ENCODE data around the gene SLC10A2.
"Not testable (repeated sequence)": the region's sequence is repeated elsewhere in the genome, so short reads cannot be mapped to it uniquely, and the experiment has no call there.

Gene SLC10A2, protein sequence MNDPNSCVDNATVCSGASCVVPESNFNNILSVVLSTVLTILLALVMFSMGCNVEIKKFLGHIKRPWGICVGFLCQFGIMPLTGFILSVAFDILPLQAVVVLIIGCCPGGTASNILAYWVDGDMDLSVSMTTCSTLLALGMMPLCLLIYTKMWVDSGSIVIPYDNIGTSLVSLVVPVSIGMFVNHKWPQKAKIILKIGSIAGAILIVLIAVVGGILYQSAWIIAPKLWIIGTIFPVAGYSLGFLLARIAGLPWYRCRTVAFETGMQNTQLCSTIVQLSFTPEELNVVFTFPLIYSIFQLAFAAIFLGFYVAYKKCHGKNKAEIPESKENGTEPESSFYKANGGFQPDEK

DNA sequence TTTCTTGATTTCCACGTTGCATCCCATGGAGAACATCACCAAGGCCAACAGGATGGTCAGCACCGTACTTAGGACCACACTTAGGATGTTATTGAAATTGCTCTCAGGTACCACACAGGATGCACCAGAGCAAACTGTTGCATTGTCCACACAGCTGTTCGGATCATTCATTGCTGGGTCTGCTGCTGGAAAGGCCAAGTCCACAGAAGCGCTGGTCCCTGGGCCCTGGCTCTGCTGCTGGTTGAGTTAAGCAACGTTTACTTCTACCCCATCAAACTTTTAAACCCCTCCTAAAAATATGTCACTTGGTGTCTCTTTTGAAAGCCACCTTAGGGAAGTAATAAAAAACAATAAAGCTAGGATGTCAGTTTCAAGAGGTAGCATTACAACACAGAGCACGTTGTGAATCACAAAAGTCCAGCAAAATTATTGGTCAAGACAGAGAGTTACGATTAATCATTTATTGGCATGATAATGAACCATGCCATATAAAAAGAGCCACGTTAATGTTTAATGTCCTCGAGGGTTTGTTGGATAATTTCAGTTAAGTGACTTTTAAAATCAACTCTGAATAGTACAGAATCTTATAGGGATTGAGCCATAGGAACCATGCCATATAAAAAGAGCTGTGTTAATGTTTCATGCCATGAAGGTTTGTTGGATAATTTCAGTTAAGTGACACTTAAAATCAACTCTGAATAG lies at the start of gene SLC10A2:
SLC10A2 (minus strand) TSS at position 339 of the 702 bp plus-strand sequence; CDS start at position 171, 168 bp downstream.
- no peak for DNase-seq (ENCODE audit: low read depth)

- DNase-seq (ENCODE audit: low read depth): no peak
These were observed 41.4 kb upstream of the SLC10A2 start for GRCh38 chr13:103107580-103107979.

DNA sequence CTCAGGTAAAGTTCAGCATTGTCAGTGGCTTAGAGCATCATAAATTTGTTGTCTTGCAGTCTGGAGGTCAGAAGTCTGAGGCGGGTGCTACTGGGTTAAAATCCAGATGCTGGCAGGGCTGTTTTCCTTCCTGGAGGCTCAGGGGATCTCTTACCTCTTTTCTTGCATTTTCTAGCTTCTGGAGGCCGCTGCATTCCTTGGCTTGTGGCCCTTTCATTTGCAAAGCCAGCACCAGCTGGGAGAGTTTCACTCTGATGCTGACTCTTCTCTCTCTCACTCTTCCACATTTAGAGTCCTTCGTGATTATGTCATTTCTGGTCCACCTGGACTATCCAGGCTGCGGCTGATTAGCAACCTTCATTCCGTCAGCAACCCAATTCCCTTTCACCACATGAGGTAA lies 38.1 kb upstream of the SLC10A2 start:
- no peak for DNase-seq (ENCODE audit: low read depth)

- not testable (repeated sequence) for DNase-seq (ENCODE audit: low read depth)
These were observed 37.2 kb upstream of the SLC10A2 start for GRCh38 chr13:103103456-103103855.

- no peak for DNase-seq (ENCODE audit: low read depth)
These were observed 36.3 kb upstream of the SLC10A2 start for GRCh38 chr13:103102482-103102881.

DNA sequence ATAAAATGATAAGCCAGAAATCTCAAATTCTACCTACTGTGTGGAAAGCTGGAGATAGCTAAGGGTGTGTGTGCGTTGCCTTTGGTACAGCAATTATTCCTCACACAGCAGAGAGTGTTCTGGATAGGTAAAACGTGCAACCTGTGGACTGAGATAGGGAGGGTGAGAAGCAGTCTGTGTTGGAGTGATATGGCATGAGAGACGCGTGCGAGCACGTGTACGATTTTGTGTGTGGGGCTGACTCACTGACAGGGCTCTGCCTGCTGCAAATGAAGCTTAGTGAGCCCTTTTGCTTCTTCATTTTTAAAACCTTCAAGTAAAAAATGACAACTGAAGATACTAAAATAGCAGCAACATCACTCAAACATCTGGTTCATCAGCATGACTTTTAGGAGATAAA lies 35.7 kb upstream of the SLC10A2 start:
- no peak for DNase-seq (ENCODE audit: low read depth)

DNA sequence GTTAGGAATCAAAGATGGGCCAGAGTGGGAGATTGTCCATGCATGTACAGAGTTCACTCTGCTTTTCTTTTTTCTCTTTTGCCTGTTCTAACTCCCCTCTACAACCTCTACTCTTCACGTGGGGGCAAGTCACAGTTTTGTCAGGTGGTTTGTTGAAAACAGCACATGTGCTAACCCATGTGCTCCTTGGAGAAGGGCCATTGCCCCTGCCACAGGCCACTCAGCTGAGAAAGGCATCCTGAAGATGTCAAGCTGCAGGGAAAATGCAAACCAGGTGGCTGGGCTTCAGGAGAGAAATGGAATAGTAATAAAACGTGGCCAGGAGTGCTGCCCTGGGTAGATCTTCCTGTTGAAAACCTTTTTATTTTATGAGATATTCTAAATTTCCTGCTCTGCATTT lies 35.3 kb upstream of the SLC10A2 start:
- no peak for DNase-seq (ENCODE audit: low read depth)

DNA sequence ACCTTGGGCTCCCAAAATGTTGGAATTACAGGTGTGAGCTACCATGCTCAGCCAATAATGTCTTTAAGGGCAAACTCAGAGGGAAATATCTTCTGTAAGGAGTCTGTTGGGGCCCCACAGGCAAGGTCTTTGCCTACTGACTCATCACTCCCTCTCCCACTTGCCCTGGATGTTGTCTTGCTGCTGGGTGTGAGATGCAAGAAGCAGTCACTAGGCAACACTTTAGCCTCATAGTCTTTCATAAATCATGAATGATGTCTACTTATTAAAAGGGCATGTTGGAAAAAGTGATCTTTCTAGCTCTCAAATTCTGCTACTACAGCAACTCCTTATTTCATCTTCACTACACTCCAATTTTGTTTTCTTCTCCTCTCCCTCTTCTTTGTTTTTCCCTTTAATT lies 34.6 kb upstream of the SLC10A2 start:
- no peak for DNase-seq (ENCODE audit: low read depth)

DNA sequence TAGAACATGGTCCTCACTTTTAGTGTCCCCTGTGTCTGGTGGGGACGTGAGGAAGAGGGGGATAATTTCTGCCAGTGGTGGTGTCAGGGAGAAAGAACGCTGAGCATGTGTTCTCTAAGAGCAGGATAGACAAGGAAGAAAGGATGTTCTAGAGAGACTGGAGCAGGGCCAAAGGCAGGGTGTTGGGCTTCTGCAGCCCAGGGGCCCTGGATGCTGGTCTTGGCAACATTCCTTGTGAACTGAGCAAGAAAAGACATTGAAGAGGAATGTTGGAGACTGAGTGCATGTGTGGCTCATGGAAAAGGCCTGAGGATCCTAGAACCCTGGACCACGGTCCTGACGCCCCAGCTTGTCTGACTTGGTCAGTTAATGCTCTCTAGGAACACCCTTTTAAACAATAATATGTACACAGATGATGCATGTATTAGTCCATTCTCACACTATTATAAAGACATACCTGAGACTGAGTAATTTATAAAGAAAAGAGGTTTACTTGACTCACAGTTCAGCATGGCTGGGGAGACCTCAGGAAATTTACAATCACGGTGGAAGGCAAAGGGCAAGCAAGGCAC lies 33.6 kb upstream of the SLC10A2 start:
- DNase-seq (ENCODE audit: low read depth): no peak

- no peak for DNase-seq (ENCODE audit: low read depth)
These were observed 32.3 kb upstream of the SLC10A2 start for GRCh38 chr13:103098535-103098934.

GRCh38 chr13:103097366-103097928 lies 31.2 kb upstream of the SLC10A2 start:
- DNase-seq (ENCODE audit: low read depth): no peak

DNA sequence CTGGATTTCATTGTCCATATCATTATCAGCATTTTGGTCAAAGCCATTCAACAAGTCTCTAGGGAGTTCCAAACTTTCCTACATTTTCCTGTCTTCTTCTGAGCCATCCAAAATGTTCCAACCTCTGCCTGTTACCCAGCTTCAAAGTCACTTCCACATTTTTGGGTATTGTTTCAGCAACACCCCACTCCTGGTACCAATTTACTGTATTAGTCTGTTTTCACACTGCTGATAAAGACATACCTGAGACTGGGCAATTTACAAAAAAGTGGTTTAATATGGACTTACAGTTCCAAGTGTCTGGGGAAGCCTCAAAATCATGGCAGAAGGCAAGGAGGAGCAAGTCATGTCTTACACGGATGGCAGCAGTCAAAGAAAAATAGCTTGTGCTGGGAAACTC lies 27.4 kb upstream of the SLC10A2 start:
- not testable (repeated sequence) for DNase-seq (ENCODE audit: low read depth)

DNA sequence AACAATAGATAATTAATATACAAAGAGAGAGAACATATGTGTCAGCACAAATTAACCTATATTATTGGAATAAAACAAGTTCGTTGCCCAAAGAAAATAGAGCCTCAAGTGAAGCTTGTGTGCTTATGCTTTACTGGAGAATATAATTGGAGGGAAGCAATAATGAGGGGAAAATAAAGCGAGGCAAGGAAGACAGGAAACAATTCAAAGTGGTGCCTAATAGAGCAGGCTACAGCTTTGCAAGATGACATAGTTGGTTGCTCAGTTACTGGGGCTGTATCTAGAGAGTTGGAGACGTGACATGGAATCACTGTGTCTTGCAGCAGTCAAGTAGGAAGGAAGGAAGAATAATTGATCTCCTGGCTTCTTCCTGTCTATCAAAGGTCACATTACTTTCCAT lies 21.1 kb upstream of the SLC10A2 start:
- no peak for DNase-seq (ENCODE audit: low read depth)

DNA sequence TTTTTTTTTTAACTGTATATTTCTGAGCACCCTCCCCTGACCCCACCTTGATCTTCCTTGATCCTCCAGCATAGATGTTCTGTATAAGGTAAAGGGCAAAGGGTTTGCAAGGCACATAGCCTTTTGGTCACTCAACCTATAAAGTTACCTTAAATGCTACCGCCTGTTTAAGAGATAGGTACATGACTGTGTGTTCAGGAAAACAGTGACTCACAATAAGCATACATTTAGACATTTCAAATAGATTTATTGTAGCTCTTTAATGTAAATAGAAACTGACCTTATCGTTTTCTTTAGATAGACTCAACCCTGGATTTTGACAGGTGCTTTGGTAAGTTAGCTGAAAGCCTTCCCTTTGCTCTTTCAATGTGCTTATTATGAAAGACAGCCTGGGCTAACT lies 15.2 kb upstream of the SLC10A2 start:
- DNase-seq (ENCODE audit: low read depth): no peak

- DNase-seq (ENCODE audit: low read depth): no peak
These were observed 11.9 kb upstream of the SLC10A2 start for GRCh38 chr13:103078158-103078557.

- no peak for DNase-seq (ENCODE audit: low read depth)
These were observed 2.6 kb upstream of the SLC10A2 start for GRCh38 chr13:103068836-103069235.

DNA sequence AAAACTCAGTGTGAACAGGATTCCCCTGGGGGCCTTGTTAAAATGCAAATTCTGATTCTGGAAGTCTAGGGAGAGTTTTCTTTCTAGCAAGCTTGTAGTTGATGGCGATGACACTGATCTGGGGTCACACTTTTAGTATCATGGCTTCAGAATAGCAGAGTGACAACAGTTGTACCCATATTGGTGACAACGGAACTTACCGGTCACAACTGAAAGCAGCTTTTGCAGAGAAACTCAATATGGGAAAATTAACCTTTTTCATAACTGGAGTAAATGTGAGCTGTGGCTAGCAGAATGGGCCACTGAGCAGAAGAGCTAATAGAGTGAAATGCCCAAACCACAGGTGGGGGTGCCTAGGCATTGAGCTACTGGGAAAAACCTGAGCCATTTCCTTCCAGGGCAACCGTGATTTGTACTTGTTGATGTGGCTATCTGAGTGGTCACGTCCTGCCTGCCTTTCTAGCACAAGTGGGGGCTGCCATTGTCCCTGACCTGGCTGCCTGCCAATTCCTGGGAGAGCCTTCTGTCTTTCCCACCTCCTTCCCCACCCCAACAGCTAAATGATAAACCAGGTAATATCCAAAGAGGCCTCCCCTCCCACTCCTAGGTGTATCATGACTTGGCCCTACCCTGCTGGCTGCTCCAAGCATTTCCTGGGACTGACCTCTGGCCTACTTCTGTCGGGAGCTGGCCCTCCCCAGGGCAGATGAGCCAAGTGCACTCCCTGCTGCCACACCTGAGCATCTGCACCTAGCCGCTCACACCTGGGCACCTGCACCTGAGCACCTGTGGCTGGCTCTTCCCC lies 1.7 kb upstream of the SLC10A2 start:
- DNase-seq (ENCODE audit: low read depth): no peak

DNA sequence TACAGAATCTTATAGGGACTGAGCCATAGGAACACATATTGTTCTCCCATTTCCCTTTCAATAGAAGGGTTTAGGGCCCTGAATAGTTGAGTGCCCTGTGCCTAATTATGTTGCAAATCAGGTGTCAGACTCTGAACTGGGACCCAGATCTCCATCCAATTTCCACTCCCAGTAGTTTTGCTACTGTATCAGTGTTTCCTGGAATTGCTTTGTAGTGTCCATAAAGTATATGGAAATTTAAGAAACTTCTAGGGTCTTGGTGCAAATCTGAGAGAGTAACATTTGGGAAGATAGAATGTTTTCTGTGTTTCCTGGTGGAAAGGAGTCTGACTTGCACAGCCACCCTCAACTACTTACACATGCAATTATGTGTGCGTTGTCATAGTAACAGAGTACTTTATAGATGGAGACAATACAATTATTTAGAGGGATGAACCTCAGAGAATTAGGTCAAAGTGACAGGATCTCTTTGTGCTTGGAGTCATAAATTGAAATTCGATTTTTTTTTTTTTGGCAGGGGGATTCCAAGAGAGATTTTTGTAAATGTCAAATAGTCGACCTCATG lies 646 bp upstream of the SLC10A2 start:
- no peak for DNase-seq (ENCODE audit: low read depth)

- DNase-seq (ENCODE audit: low read depth): no peak
These were observed 2.8 kb downstream of the SLC10A2 start for GRCh38 chr13:103063376-103063775.

GRCh38 chr13:103062079-103062478 lies 4.1 kb downstream of the SLC10A2 start:
- no peak for DNase-seq (ENCODE audit: low read depth)

GRCh38 chr13:103056008-103056407 lies 10.2 kb downstream of the SLC10A2 start:
- DNase-seq (ENCODE audit: low read depth): no peak

DNA sequence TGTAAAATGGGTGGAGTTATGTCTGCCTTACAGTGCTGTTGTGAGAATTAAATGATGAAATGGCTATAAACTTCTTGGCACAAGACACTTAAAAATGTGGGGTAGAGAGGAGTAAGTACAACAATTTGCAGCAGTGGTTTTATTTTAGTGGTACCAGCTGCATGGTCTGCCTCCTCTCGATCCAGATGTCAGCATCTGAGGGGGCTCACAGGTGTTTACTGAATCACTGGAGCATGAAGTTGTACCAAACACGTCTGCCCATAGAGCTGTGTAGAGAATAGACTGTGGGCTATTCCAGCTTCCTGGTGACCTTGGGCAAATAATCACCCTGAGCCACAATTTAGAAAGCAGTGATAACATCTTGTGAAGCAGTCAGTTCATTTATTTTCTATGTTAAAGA lies 11.1 kb downstream of the SLC10A2 start:
- DNase-seq (ENCODE audit: low read depth): no peak
